Activated CD4-positive, CD25-positive, alpha-beta regulatory T cell treated with anti-CD3 and anti-CD28 coated beads, Interleukin-2, amount 50 U/mL, for 72 hours (primary cell): ENCODE measurements around the gene VTCN1.

Experiments
- DNase-seq: peaks from one replicate; pipeline ENCODE4 v3.0.0; 2021

VTCN1 gene

GRCh38 chr1:117093870-117094621, 116.7 kb downstream of the VTCN1 start:
- DNase-seq, result no peak
